Type B pancreatic cell (in vitro differentiated cells): Measurements from ENCODE around the gene USP31. TPM values are rescaled to one million over a fixed set of nuclear protein-coding genes. Genes with fewer than 3 reads are reported as not detected.

ENCODE experiments used
- DNase-seq: peaks from one replicate; pipeline ENCODE4 v3.0.0; 2021; ENCODE audit warnings: mixed read lengths; ENCODE audit not compliant: unreplicated experiment; ENCODE audit errors: extremely low spot score
- H3K27ac Mint-ChIP-seq: 2 replicates; pipeline ENCODE4 v1.8.0; 2021; ENCODE audit warnings: mild to moderate bottlenecking, mixed read lengths
- H3K27me3 Mint-ChIP-seq: 2 replicates; pipeline ENCODE4 v1.8.0; 2021; ENCODE audit warnings: mixed read lengths
- H3K36me3 Mint-ChIP-seq: 2 replicates; pipeline ENCODE4 v1.8.0; 2021; ENCODE audit warnings: mixed read lengths
- H3K4me1 Mint-ChIP-seq: one replicate; pipeline ENCODE4 v1.8.0; 2021; ENCODE audit warnings: mixed read lengths; ENCODE audit not compliant: unreplicated experiment
- H3K4me3 Mint-ChIP-seq: 2 replicates; pipeline ENCODE4 v1.8.0; 2021; ENCODE audit warnings: mild to moderate bottlenecking, mixed read lengths
- H3K9me3 Mint-ChIP-seq: 2 replicates; pipeline ENCODE4 v1.8.0; 2021; ENCODE audit warnings: mixed read lengths
- CTCF ChIP-seq: fragments of 200-600 bp; sonication (generic); conservative IDR thresholded peaks from 2 replicates; pipeline ENCODE4 v1.5.0; 2021; ENCODE audit warnings: antibody characterized with exemption, mild to moderate bottlenecking
- total RNA-seq: library from RNA; stranded (reverse); gene quantifications from 2 replicates; pipeline ENCODE4 v1.2.1, GENCODE V29; 2021; ENCODE audit warnings: low replicate concordance

The USP31 gene
- total RNA-seq, 1 donor from 2014 or later = 12.3 TPM

DNA sequence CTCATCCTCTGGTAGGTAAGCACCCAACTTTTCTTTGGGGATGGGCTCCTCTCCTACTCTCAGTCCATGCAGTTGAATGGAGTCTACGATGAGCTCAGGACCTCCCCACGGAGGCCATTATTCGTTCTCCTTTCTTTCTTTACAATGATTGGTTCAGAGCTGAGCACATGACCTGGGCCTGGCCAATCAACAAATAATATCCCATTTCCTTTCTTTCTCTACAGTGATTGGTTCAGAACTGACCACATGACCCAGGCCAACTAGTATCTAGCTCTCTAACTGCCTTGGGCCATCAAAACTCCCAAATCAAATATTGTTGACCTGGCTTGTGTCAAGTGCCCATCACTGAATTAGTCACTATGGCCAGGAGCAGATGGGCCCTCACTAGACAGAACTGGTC lies 129.2 kb downstream of the USP31 start:
- H3K4me1 Mint-ChIP-seq = no peaks in the 10 kb centered on the region
- DNase-seq = no peak
- no peaks in the 10 kb centered on the region for H3K36me3 Mint-ChIP-seq
- TF ChIP-seq CTCF = no peak
- no peaks in the 10 kb centered on the region for H3K9me3 Mint-ChIP-seq
- H3K4me3 Mint-ChIP-seq = no peak overlapping the region
- peaks cover 24% of the 10 kb centered on the region for H3K27me3 Mint-ChIP-seq
- H3K27ac Mint-ChIP-seq = no peak overlapping the region

GRCh38 chr16:23016368-23016767 lies 132.9 kb downstream of the USP31 start:
- Mint-ChIP-seq H3K4me1 (no peaks in the 10 kb centered on the region), H3K9me3 (no peaks in the 10 kb centered on the region), H3K4me3 (no peak overlapping the region), H3K36me3 (no peaks in the 10 kb centered on the region), H3K27ac (no peak overlapping the region), H3K27me3 (peaks cover 26% of the 10 kb centered on the region)
- TF ChIP-seq CTCF = no peak
- DNase-seq = no peak

DNA sequence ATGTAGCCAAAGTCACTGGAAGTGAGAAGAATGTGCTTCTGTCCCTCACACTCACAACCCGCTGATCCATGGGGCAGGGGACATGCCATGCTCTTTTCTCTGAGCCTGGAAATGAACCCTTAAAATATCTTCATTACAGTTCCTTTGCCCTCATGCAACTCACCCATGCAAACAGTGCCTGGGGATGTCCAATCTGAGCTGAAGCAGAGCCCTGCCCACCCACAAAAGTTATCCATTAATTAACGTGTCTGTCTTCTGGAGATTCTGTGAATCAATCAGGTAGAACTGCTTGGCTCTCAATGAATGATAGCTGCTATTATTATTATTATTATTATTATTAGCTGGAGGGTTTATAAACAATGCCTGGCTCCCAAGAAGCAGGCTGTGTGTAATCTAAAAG lies 133.7 kb downstream of the USP31 start:
- no peak overlapping the region for H3K27ac Mint-ChIP-seq
- no peaks in the 10 kb centered on the region for H3K36me3 Mint-ChIP-seq
- no peak overlapping the region for H3K4me3 Mint-ChIP-seq
- TF ChIP-seq CTCF = no peak
- no peak for DNase-seq
- no peaks in the 10 kb centered on the region for H3K4me1 Mint-ChIP-seq
- peaks cover 26% of the 10 kb centered on the region for H3K27me3 Mint-ChIP-seq
- H3K9me3 Mint-ChIP-seq = no peaks in the 10 kb centered on the region

DNA sequence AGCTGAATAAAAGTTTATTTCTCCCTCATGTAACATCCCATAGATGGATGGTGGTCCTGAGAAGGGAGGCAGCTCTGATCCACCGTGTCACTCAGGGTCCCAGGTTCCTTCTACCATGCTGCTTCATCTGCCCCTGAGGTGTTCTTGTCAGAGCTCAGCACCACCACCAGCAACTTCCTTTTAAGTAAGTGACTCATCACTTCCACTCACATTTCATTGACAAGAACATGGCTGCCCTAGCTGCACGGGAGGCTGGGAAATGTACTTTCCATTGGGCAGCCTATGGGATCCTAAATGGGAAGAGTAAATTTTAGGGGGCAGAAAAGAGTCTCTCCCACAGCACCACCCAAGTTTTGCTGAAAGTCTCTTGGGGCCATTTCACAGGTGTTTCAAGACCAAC lies 134.7 kb downstream of the USP31 start:
- H3K27me3 Mint-ChIP-seq = peaks cover 26% of the 10 kb centered on the region
- H3K27ac Mint-ChIP-seq = no peak overlapping the region
- TF ChIP-seq CTCF = no peak
- no peaks in the 10 kb centered on the region for H3K9me3 Mint-ChIP-seq
- DNase-seq = no peak
- no peaks in the 10 kb centered on the region for H3K4me1 Mint-ChIP-seq
- no peak overlapping the region for H3K4me3 Mint-ChIP-seq
- no peaks in the 10 kb centered on the region for H3K36me3 Mint-ChIP-seq

Other genes starting within 250 kb of the USP31 start
- gene SCNN1G, start 33.3 kb upstream of the USP31 start, total RNA-seq = 1.3 and 1.4 TPM in 2 replicates
- gene SCNN1B, start 152.8 kb upstream of the USP31 start, total RNA-seq = 4.2 and 4.3 TPM in 2 replicates